Measurements from ENCODE around the gene MLH1. TPM values are rescaled to one million over a fixed set of nuclear protein-coding genes. Genes with fewer than 3 reads are reported as not detected.

Gene MLH1
- total and polyA plus RNA-seq, 2 of the 8 experiments (the other 6 are each of a cell fraction or from before 2014, with no cell fraction given) = 36.4 to 47.3 TPM

DNA sequence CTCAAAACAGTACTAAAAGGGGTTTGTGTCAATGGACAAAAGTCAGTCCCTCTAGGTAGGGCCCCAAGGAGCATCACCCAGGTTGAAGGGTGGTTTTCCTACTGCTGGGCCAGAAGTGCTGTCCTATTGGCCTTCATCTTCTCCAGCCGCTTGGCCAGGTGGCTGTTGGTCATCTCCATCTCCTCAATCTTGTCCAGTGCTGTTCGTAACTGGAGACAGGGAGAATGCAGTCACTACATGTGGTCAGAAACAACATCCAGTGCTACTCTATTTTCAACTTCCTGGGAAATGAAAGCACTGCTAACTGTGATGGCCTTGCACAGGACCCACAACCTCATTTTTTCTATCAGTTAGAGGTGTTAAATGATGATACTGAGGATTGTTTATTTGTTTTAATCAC lies 60.4 kb downstream of the MLH1 start:
- Histone ChIP-seq H3K4me2 (ENCODE audit: insufficient read depth in 1 of 2, low read depth in 2 of 2, low read length in 2 of 2) (no peak overlapping the region), H4K20me1 (replicated peaks in 1 of 2; ENCODE audit: control insufficient read depth in 1 of 2, insufficient read depth in 2 of 2, low read length in 2 of 2) (no peaks in the 10 kb centered on the region), H2BK12ac (ENCODE audit: low read depth, low read length) (no peak overlapping the region), H3K79me2 (ENCODE audit: control insufficient read depth in 1 of 2, insufficient read depth in 2 of 2, low read length in 2 of 2) (no peaks in the 10 kb centered on the region), H3K23me2 (ENCODE audit: low read depth, low read length) (no peaks in the 10 kb centered on the region), H3K36me3 (ENCODE audit: control insufficient read depth in 2 of 4, insufficient read depth in 4 of 4, low read length in 3 of 4) (peaks cover 14 to 67% (median 27%) of the 10 kb centered on the region in 4 experiments), H3K23ac (ENCODE audit: insufficient read length) (no peak overlapping the region), H3K4me3 (ENCODE audit: extremely low read depth in 1 of 4, insufficient read depth in 2 of 4, low read depth in 3 of 4, low read length in 4 of 4) (no peak overlapping the region), H3K9ac (replicated peaks in 1 of 4; ENCODE audit: extremely low read depth in 1 of 4, low read depth in 3 of 4, low read length in 3 of 4) (no peak overlapping the region), H2AFZ (ENCODE audit: low read length) (no peak overlapping the region), H3K4me1 (replicated peaks in 1 of 4; ENCODE audit: control insufficient read depth in 3 of 4, insufficient read depth in 4 of 4, low read length in 3 of 4) (no peaks in the 10 kb centered on the region), H2BK5ac (ENCODE audit: low read depth, low read length) (no peak overlapping the region), H4K8ac (ENCODE audit: extremely low read depth, insufficient read depth, low read length) (no peak overlapping the region), H2BK120ac (replicated peaks; ENCODE audit: low read depth, low read length) (no peak overlapping the region), H3K9me3 (ENCODE audit: insufficient read depth in 2 of 2, low read depth in 1 of 2, low read length in 1 of 2) (no peaks in the 10 kb centered on the region), H3K18ac (ENCODE audit: extremely low read depth, low read length) (no peak overlapping the region), H3K79me1 (ENCODE audit: low read depth, low read length) (no peaks in the 10 kb centered on the region), H3K4ac (replicated peaks; ENCODE audit: insufficient read length, low read depth, low read length) (no peak overlapping the region), H3K27me3 (replicated peaks in 1 of 4; ENCODE audit: control insufficient read depth in 3 of 4, extremely low read depth in 1 of 4, insufficient read depth in 3 of 4, low read length in 3 of 4) (no peaks in the 10 kb centered on the region), H4K5ac (ENCODE audit: insufficient read length, low read depth, low read length) (no peak overlapping the region), H2BK20ac (ENCODE audit: low read length) (no peak overlapping the region), H2BK15ac (ENCODE audit: low read length) (no peak overlapping the region), H3K14ac (ENCODE audit: insufficient read length) (no peak overlapping the region), H2AK5ac (ENCODE audit: low read depth, low read length) (no peak overlapping the region), H3K56ac (replicated peaks; ENCODE audit: insufficient read length, low read depth, low read length) (no peak overlapping the region), H3K27ac (ENCODE audit: low read depth, low read length) (no peak overlapping the region), H4K91ac (replicated peaks; ENCODE audit: insufficient read length, low read length) (no peak overlapping the region)
- WGBS, 2 experiments (ENCODE audit: extremely low coverage in 1 of 2, insufficient coverage in 1 of 2, insufficient read length in 1 of 2, insufficient replicate concordance in 2 of 2, low coverage in 1 of 2, low lambda C conversion rate in 2 of 2, missing lambda C conversion rate in 1 of 2) = 92% methylated on average over 2 of the region's 2 CpGs; no CpG with 5 or more reads in 1 of the 2 experiments
- TF ChIP-seq, protein P1, sequence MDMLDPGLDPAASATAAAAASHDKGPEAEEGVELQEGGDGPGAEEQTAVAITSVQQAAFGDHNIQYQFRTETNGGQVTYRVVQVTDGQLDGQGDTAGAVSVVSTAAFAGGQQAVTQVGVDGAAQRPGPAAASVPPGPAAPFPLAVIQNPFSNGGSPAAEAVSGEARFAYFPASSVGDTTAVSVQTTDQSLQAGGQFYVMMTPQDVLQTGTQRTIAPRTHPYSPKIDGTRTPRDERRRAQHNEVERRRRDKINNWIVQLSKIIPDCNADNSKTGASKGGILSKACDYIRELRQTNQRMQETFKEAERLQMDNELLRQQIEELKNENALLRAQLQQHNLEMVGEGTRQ (IDR thresholded peaks at IDR 0.05; ENCODE audit: low read length) = no peak
- TF ChIP-seq TAF7 (optimal IDR thresholded peaks at IDR 0.05; ENCODE audit: borderline replicate concordance, low read depth, low read length) (no peak), EGR1 (IDR thresholded peaks at IDR 0.05; ENCODE audit: borderline replicate concordance, low read depth, low read length) (no peak), ASH2L (IDR thresholded peaks at IDR 0.05; ENCODE audit: low read length) (no peak)
- DNase-seq (ENCODE audit: low read depth in 1 of 2, low spot score in 2 of 2) = no peak
- ChIA-PET CTCF (ENCODE audit: partially characterized antibody) (no interaction called here), POLR2A (ENCODE audit: partially characterized antibody) (no interaction called here)
- FAIRE-seq = no peak

Data from H1 (cell line).